Measurements from ENCODE around the gene ASIC2. TPM values are rescaled to one million over a fixed set of nuclear protein-coding genes. Genes with fewer than 3 reads are reported as not detected.

ASIC2 gene
- total and polyA plus RNA-seq, 2 donors (not counting 3 experiments of a cell fraction or from before 2014, with no cell fraction given), result not detected

DNA sequence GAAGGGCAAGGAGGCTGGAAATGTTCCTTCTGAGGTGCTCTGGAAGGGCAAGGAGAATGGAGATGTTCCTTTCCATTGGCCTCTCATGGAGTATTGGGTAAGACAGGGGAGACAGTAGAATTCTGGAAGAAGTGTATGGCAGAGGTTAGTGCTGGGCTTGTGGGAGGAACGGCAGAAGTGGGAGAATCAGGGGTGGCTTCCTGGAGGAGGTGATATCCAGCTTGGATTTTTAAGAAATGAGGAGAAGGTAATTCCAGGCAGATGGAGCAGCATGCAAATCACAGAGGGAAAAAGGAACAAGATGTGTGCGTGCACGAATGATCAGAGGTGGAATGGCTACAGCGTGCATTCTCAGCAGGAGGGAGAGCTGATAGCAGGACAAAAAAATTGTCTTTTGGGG is 45.1 kb upstream of the ASIC2 start:
- H4K20me1 ChIP-seq (replicated peaks; ENCODE audit: control insufficient read depth, extremely low read depth, insufficient read depth, low read length), result no peaks in the 10 kb centered on the region
- BruUV-seq (replicated peaks), result no TSS peak
- no peak for FAIRE-seq
- H2AFZ ChIP-seq (ENCODE audit: low read depth, low read length), result no peak overlapping the region
- no peaks in the 10 kb centered on the region for H3K4me1 ChIP-seq (ENCODE audit: control insufficient read depth, extremely low read depth, insufficient read depth, low read length)
- ChIA-PET CTCF (no interaction called here), POLR2A (no interaction called here)
- no peak overlapping the region for H3K4me2 ChIP-seq (ENCODE audit: insufficient read depth, low read length)
- H3K4me3 ChIP-seq (replicated peaks in 1 of 3; ENCODE audit: insufficient read depth in 1 of 3, low read depth in 1 of 3, low read length in 3 of 3), result no peak overlapping the region
- H3K27ac ChIP-seq (ENCODE audit: insufficient read depth, low read depth, low read length), result no peak overlapping the region
- no peak for DNase-seq (ENCODE audit: low read depth, low spot score)
- dilution Hi-C loops (cut with MboI; ENCODE audit: extremely low pct_ligation_motif_present, low sequenced_read_pairs) (no loop called here), intact Hi-C loops (cut with micrococcal nuclease) (no loop called here)
- no peaks in the 10 kb centered on the region for H3K36me3 ChIP-seq (ENCODE audit: control insufficient read depth in 2 of 2, extremely low read depth in 1 of 2, insufficient read depth in 2 of 2, low read length in 2 of 2)
- no peaks in the 10 kb centered on the region for H3K9me3 ChIP-seq (replicated peaks; ENCODE audit: control insufficient read depth, insufficient read depth, low read length)
- TF ChIP-seq POLR2AphosphoS5 (IDR thresholded peaks at IDR 0.05; ENCODE audit: insufficient read depth, low read depth, low read length) (no peak), FOS (IDR thresholded peaks at IDR 0.05; ENCODE audit: borderline replicate concordance, insufficient read depth, low read length) (no peak), CTCF (IDR thresholded peaks at IDR 0.05; ENCODE audit: extremely low read depth in 1 of 2, insufficient read depth in 1 of 2, low read depth in 1 of 2, low read length in 2 of 2) (no peak), GATA2 (IDR thresholded peaks at IDR 0.05; ENCODE audit: insufficient read depth, insufficient read length, low read depth, low read length) (no peak), MYC (IDR thresholded peaks at IDR 0.05; ENCODE audit: low read depth, low read length) (no peak), EZH2 (IDR thresholded peaks at IDR 0.05; ENCODE audit: borderline replicate concordance, low read depth, low read length, severe bottlenecking) (no peak), POLR2A (IDR thresholded peaks at IDR 0.05; ENCODE audit: low read depth, low read length) (no peak), JUN (IDR thresholded peaks at IDR 0.05; ENCODE audit: borderline replicate concordance, insufficient read depth, insufficient read length, low read depth) (no peak), MAX (IDR thresholded peaks at IDR 0.05; ENCODE audit: insufficient read depth, insufficient read length) (no peak)
- no peaks in the 10 kb centered on the region for H3K9me1 ChIP-seq (replicated peaks; ENCODE audit: control insufficient read depth, extremely low read depth, insufficient read depth, low read length)
- H3K79me2 ChIP-seq (ENCODE audit: control insufficient read depth, insufficient read depth, low read length), result no peaks in the 10 kb centered on the region
- H3K9ac ChIP-seq (replicated peaks; ENCODE audit: extremely low read depth, insufficient read depth, low read length), result no peak overlapping the region
- no peaks in the 10 kb centered on the region for H3K27me3 ChIP-seq (ENCODE audit: control insufficient read depth in 2 of 2, insufficient read depth in 2 of 2, low read length in 2 of 2)

Measured in endothelial cell of umbilical vein (primary cell).